GM23338 (cell line): Measurements from ENCODE around the gene HCN1. TPM values are rescaled to one million over a fixed set of nuclear protein-coding genes. Genes with fewer than 3 reads are reported as not detected.
"Not testable (repeated sequence)": the region's sequence is repeated elsewhere in the genome, so short reads cannot be mapped to it uniquely, and the experiment has no call there.

Source experiments
- ATAC-seq: fragments of 200-7000 bp; cut with Tn5 transposase; 3 replicates; pipeline ENCODE4 v1.9.1; 2020
- DNase-seq: peaks from one replicate; pipeline ENCODE4 v3.0.0-alpha.2; 2015; ENCODE audit warnings: low spot score
- H2AFZ ChIP-seq: fragments of 200-600 bp; sonication (generic); 2 replicates; pipeline ENCODE4 v1.8.0; 2016; ENCODE audit warnings: antibody characterized with exemption, mild to moderate bottlenecking, moderate library complexity
- H3F3A ChIP-seq: fragments of 200-600 bp; sonication (generic); replicated peaks from 2 replicates; pipeline ENCODE4 v1.8.0; 2017; ENCODE audit warnings: antibody characterized with exemption, mixed run types, low read depth
- H3K27ac ChIP-seq: fragments of 200-600 bp; sonication (generic); 2 replicates; pipeline ENCODE4 v1.6.1; 2016; ENCODE audit warnings: low read depth
- H3K27me3 ChIP-seq: fragments of 200-600 bp; sonication (generic); 2 replicates; pipeline ENCODE4 v1.8.0; 2016; ENCODE audit warnings: mild to moderate bottlenecking, mixed run types, moderate library complexity; ENCODE audit not compliant: insufficient read depth
- H3K36me3 ChIP-seq: fragments of 200-600 bp; sonication (generic); 2 replicates; pipeline ENCODE4 v1.8.0; 2016; ENCODE audit warnings: mild to moderate bottlenecking; ENCODE audit not compliant: insufficient read depth
- H3K4me1 ChIP-seq: fragments of 200-600 bp; sonication (generic); 2 replicates; pipeline ENCODE4 v1.8.0; 2016; ENCODE audit warnings: mild to moderate bottlenecking, moderate library complexity; ENCODE audit not compliant: insufficient read depth
- H3K4me2 ChIP-seq: fragments of 200-600 bp; sonication (generic); 2 replicates; pipeline ENCODE4 v1.7.1; 2017; ENCODE audit warnings: mixed run types
- H3K4me3 ChIP-seq: fragments of 200-600 bp; sonication (generic); 2 replicates; pipeline ENCODE4 v1.6.1; 2016; ENCODE audit warnings: mixed run types
- H3K79me2 ChIP-seq: fragments of 200-600 bp; sonication (generic); replicated peaks from 2 replicates; pipeline ENCODE4 v1.8.0; 2017; ENCODE audit warnings: mild to moderate bottlenecking; ENCODE audit not compliant: insufficient read depth
- H3K9me2 ChIP-seq: fragments of 200-600 bp; sonication (generic); 2 replicates; pipeline ENCODE4 v1.8.0; 2017; ENCODE audit not compliant: insufficient read depth
- H4K20me1 ChIP-seq: fragments of 200-600 bp; sonication (generic); replicated peaks from 2 replicates; pipeline ENCODE4 v1.8.0; 2017; ENCODE audit warnings: mild to moderate bottlenecking; ENCODE audit not compliant: insufficient read depth
- H3K27ac Mint-ChIP-seq: 2 replicates; pipeline ENCODE4 v1.8.0; 2020; ENCODE audit warnings: inconsistent platforms, mild to moderate bottlenecking, moderate library complexity, mixed read lengths
- H3K27me3 Mint-ChIP-seq: 3 replicates; pipeline ENCODE4 v1.8.0; 2022; ENCODE audit warnings: low read depth, mild to moderate bottlenecking, moderate library complexity, mixed read lengths, inconsistent platforms; ENCODE audit not compliant: insufficient read depth, poor library complexity
- H3K36me3 Mint-ChIP-seq: 3 replicates; pipeline ENCODE4 v1.8.0; 2021; ENCODE audit warnings: low read depth, mild to moderate bottlenecking, inconsistent platforms, moderate library complexity, mixed read lengths
- H3K4me1 Mint-ChIP-seq: 3 replicates; pipeline ENCODE4 v1.8.0; 2020; ENCODE audit warnings: mild to moderate bottlenecking, inconsistent platforms, mixed read lengths
- H3K4me3 Mint-ChIP-seq: 3 replicates; pipeline ENCODE4 v1.8.0; 2021; ENCODE audit warnings: moderate library complexity, mild to moderate bottlenecking, inconsistent platforms, mixed read lengths
- H3K9me3 Mint-ChIP-seq: 3 replicates; pipeline ENCODE4 v1.8.0; 2020; ENCODE audit warnings: moderate library complexity, mild to moderate bottlenecking, inconsistent platforms, mixed read lengths
- ETS1 ChIP-seq: IDR thresholded peaks from 2 replicates; pipeline ENCODE4 v1.6.1; 2016; ENCODE audit warnings: antibody characterized with exemption
- EZH2 ChIP-seq: fragments of 200-600 bp; sonication (generic); IDR thresholded peaks from one replicate; pipeline ENCODE4 v1.8.0; 2017; ENCODE audit warnings: antibody characterized with exemption, mild to moderate bottlenecking, low read depth; ENCODE audit not compliant: unreplicated experiment
- NANOG ChIP-seq: IDR thresholded peaks from 2 replicates; pipeline ENCODE4 v1.6.1; 2016; ENCODE audit warnings: antibody characterized with exemption, borderline replicate concordance
- POLR2AphosphoS5 ChIP-seq: IDR thresholded peaks from 2 replicates; pipeline ENCODE4 v1.6.1; 2016; ENCODE audit warnings: antibody characterized with exemption, low read depth
- ZNF331 ChIP-seq: fragments of 250-450 bp; sonication (Bioruptor Pico); IDR thresholded peaks from 2 replicates; pipeline ENCODE4 v1.5.0; 2020; ENCODE audit warnings: low read depth, mild to moderate bottlenecking, moderate library complexity
- ZNF462 ChIP-seq: fragments of 250-450 bp; sonication (Bioruptor Pico); IDR thresholded peaks from 2 replicates; pipeline ENCODE4 v1.5.0; 2020; ENCODE audit warnings: mild to moderate bottlenecking, moderate library complexity
- polyA plus RNA-seq: library from polyadenylated mRNA; unstranded; fragments of >200 nt; fragmentation: Nextera tagmentation; extraction: Ambion mirVana; gene quantifications from 2 replicates; pipeline ENCODE4 v1.2.1, GENCODE V29; 2016
- total RNA-seq: library from RNA; depleted of rRNA; stranded (reverse); fragments of >200 nt; shearing (Covaris generic); gene quantifications from 2 replicates; pipeline ENCODE4 v1.2.3, GENCODE V29; 2014

HCN1 gene
- total and polyA plus RNA-seq, 2 experiments from 2014 or later = 2.8 to 6.9 TPM

GRCh38 chr5:45334939-45335338 is 361.2 kb downstream of the HCN1 start (continued):
- TF ChIP-seq ZNF462 (CRISPR knock-in tag) = no peak
- TF ChIP-seq EZH2 = no peak
- TF ChIP-seq ETS1 = no peak
- no peak for TF ChIP-seq NANOG
- TF ChIP-seq ZNF331 (CRISPR knock-in tag) = no peak
- TF ChIP-seq POLR2AphosphoS5 = no peak

- H3K79me2 ChIP-seq, H2AFZ ChIP-seq, H3K4me2 ChIP-seq, H3K4me3 ChIP-seq, H3K27ac Mint-ChIP-seq, H3K27me3 ChIP-seq, H3K4me1 Mint-ChIP-seq, H3F3A ChIP-seq, ATAC-seq, H3K27me3 Mint-ChIP-seq, DNase-seq, H3K4me1 ChIP-seq, H4K20me1 ChIP-seq, H3K4me3 Mint-ChIP-seq, H3K27ac ChIP-seq: not testable (repeated sequence)
- Mint-ChIP-seq H3K36me3 (peaks cover 62% of the 10 kb centered on the region), H3K9me3 (peaks cover 64% of the 10 kb centered on the region)
- H3K36me3 ChIP-seq = peaks cover 14% of the 10 kb centered on the region
- peaks cover 11% of the 10 kb centered on the region for H3K9me2 ChIP-seq
These were observed 383.6 kb downstream of the HCN1 start for GRCh38 chr5:45312627-45313026.
